ENCODE measurements around the gene ATP2B1.

Gene ATP2B1

DNA sequence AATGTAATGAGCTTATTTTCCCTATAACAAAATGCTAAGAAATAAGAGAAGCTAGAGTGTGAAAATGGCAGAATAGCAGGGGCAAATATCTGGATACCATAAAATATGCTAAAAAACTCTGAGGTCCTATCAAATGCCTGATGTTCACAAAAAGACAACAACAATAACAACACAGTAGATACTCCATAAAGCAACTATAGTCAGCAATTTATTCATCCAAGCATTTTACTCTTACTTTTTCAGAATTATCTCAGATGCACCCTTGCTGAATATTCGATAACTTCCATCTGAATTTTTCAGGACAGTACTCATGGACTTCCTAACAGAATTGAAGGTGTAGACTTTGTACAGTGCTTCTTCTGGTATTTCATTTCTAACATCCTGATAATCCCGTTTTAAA is 88.9 kb downstream of the ATP2B1 start:
- H3K36me3 ChIP-seq (ENCODE audit: control insufficient read depth, low read length) = peaks cover 87% of the 10 kb centered on the region

DNA sequence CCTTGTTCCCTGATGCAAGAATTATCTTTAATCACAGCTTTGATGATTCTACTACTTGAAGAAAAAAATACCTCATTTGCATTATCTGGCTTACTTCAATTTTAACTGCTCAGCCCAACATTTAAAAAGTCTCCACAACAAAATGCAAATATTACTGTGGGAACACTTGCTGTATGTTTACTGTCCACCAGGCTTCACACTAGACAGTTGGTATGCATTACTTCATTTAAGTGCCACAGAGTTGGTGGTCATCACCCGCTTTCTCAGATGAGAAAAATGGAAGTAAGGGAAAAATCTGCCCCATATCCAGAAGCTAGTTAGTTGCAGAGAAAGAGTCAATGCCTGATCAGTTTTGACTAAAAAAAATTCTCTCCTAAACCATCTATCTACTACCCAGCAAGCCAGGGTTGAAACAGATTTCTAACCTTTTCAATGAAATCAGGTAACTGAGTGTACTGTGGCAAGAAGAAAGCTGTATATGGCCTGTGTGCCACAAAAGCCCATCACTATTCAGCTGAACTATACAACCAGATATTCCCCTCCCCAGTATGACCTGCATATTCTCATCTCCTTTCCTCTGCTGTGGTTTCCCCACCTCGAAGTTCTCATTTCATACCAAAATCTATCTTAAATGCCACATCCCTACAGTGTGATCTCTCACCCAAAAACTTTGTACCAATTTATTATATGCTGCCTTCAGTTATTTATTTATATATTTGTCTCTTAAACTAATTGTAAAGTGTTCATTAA is 90.3 kb downstream of the ATP2B1 start:
- no peaks in the 10 kb centered on the region for H3K4me1 ChIP-seq (ENCODE audit: control insufficient read depth, low read length)
- H3K27me3 ChIP-seq (ENCODE audit: control insufficient read depth, low read length) = no peaks in the 10 kb centered on the region
- H3K36me3 ChIP-seq (ENCODE audit: control insufficient read depth, low read length) = peaks cover 90% of the 10 kb centered on the region
- H3K9me3 ChIP-seq (ENCODE audit: control insufficient read depth, insufficient read depth, low read length) = no peaks in the 10 kb centered on the region
- no peaks in the 10 kb centered on the region for H4K20me1 ChIP-seq (ENCODE audit: control insufficient read depth, insufficient read depth, low read depth, low read length)
- no peak overlapping the region for H3K27ac ChIP-seq (ENCODE audit: low read depth, low read length)
- no peaks in the 10 kb centered on the region; the same call in 1 of the 2 replicates for H3K79me2 ChIP-seq (ENCODE audit: control insufficient read depth, low read length)
- H3K4me3 ChIP-seq (ENCODE audit: low read length) = no peak overlapping the region
- no peak for TF ChIP-seq EZH2phosphoT487 (IDR thresholded peaks at IDR 0.05; ENCODE audit: borderline replicate concordance, low read length)
- TF ChIP-seq, protein P1, sequence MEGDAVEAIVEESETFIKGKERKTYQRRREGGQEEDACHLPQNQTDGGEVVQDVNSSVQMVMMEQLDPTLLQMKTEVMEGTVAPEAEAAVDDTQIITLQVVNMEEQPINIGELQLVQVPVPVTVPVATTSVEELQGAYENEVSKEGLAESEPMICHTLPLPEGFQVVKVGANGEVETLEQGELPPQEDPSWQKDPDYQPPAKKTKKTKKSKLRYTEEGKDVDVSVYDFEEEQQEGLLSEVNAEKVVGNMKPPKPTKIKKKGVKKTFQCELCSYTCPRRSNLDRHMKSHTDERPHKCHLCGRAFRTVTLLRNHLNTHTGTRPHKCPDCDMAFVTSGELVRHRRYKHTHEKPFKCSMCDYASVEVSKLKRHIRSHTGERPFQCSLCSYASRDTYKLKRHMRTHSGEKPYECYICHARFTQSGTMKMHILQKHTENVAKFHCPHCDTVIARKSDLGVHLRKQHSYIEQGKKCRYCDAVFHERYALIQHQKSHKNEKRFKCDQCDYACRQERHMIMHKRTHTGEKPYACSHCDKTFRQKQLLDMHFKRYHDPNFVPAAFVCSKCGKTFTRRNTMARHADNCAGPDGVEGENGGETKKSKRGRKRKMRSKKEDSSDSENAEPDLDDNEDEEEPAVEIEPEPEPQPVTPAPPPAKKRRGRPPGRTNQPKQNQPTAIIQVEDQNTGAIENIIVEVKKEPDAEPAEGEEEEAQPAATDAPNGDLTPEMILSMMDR (IDR thresholded peaks at IDR 0.05; ENCODE audit: low read depth, low read length, poor library complexity, severe bottlenecking) = no peak
- 0 out of 2 replicates have a peak, but pooled peaks cover 4% of the 10 kb centered on the region for H3F3A ChIP-seq (ENCODE audit: control insufficient read depth, insufficient read depth)
- H3K4me2 ChIP-seq (ENCODE audit: low read length) = no peak overlapping the region
- no peaks in the 10 kb centered on the region for H3K9me2 ChIP-seq (replicated peaks; ENCODE audit: control insufficient read depth, low read length)

More for the DNA sequence above, 88.9 kb downstream of the ATP2B1 start:
- Histone ChIP-seq H3K9me3 (ENCODE audit: control insufficient read depth, insufficient read depth, low read length) (no peaks in the 10 kb centered on the region), H3K4me1 (ENCODE audit: control insufficient read depth, low read length) (no peaks in the 10 kb centered on the region), H3K27me3 (ENCODE audit: control insufficient read depth, low read length) (no peaks in the 10 kb centered on the region), H3F3A (ENCODE audit: control insufficient read depth, insufficient read depth) (0 out of 2 replicates have a peak, but pooled peaks cover 4% of the 10 kb centered on the region), H3K27ac (ENCODE audit: low read depth, low read length) (no peak overlapping the region), H3K9me2 (replicated peaks; ENCODE audit: control insufficient read depth, low read length) (no peaks in the 10 kb centered on the region), H3K4me3 (ENCODE audit: low read length) (no peak overlapping the region), H3K79me2 (ENCODE audit: control insufficient read depth, low read length) (no peaks in the 10 kb centered on the region; the same call in 1 of the 2 replicates), H4K20me1 (ENCODE audit: control insufficient read depth, insufficient read depth, low read depth, low read length) (no peaks in the 10 kb centered on the region), H3K4me2 (ENCODE audit: low read length) (no peak overlapping the region)
- TF ChIP-seq, protein P1 (IDR thresholded peaks at IDR 0.05; ENCODE audit: low read depth, low read length, poor library complexity, severe bottlenecking) = no peak
- no peak for TF ChIP-seq EZH2phosphoT487 (IDR thresholded peaks at IDR 0.05; ENCODE audit: borderline replicate concordance, low read length)

DNA sequence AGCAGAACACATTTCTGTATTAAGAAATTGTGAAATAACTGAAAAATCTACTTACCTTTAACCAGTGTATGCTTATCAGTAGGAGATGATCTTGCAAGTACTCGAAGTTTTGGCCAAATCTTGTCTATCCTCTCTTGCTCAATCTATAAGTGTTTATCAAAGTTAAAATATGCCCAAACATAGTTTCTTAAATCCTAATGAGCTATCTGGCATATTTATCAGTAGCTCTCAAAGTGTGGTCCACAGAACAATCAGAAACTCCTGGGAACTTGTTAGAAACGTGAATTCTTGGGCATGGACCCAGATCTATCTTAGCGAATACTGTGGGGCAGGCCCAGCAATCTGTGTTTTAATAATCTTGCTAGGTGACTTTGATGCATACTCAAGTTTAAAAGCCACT is 98.3 kb downstream of the ATP2B1 start:
- Histone ChIP-seq H4K20me1 (ENCODE audit: control insufficient read depth, insufficient read depth, low read depth, low read length) (no peaks in the 10 kb centered on the region), H3K9me2 (replicated peaks; ENCODE audit: control insufficient read depth, low read length) (no peaks in the 10 kb centered on the region), H3F3A (ENCODE audit: control insufficient read depth, insufficient read depth) (no peaks in the 10 kb centered on the region; the same call in none of the 2 replicates), H3K4me2 (ENCODE audit: low read length) (no peak overlapping the region), H3K36me3 (ENCODE audit: control insufficient read depth, low read length) (peaks cover 89% of the 10 kb centered on the region), H3K27ac (ENCODE audit: low read depth, low read length) (no peak overlapping the region), H3K79me2 (ENCODE audit: control insufficient read depth, low read length) (no peaks in the 10 kb centered on the region), H3K9me3 (ENCODE audit: control insufficient read depth, insufficient read depth, low read length) (no peaks in the 10 kb centered on the region), H3K4me1 (ENCODE audit: control insufficient read depth, low read length) (no peaks in the 10 kb centered on the region), H3K4me3 (ENCODE audit: low read length) (no peak overlapping the region), H3K27me3 (ENCODE audit: control insufficient read depth, low read length) (no peaks in the 10 kb centered on the region)
- no peak for TF ChIP-seq EZH2phosphoT487 (IDR thresholded peaks at IDR 0.05; ENCODE audit: borderline replicate concordance, low read length)
- TF ChIP-seq, protein P1 (IDR thresholded peaks at IDR 0.05; ENCODE audit: low read depth, low read length, poor library complexity, severe bottlenecking) = no peak
